Measurements from ENCODE around the gene TEC. TPM values are rescaled to one million over a fixed set of nuclear protein-coding genes. Genes with fewer than 3 reads are reported as not detected.

TEC gene
- polyA plus RNA-seq, 1 of the 3 experiments (the other 2 are of a cell fraction), result 0.85 TPM

DNA sequence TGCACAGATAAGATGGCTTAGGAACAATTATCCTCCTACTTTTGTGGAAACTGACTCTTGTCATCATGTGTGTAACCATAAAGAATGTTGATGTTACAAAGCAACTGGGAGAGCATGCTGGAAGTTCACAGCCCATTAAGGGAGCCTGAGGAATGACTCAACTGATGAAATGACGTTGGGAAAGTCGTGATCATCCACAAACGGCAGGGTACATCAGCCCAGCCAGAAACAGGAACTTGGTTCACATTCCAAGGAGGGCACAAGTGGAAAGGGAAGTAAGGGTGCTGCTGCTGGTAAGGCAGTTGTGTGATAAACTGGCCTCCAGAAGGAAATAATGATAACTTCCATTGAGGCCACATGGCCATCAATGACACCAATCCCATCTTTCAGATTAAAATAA is 6.7 kb downstream of the TEC start (continued):
- TF ChIP-seq EZH2phosphoT487 (IDR thresholded peaks at IDR 0.05; ENCODE audit: borderline replicate concordance, low read depth), result no peak
- no peak for TF ChIP-seq MXI1 (IDR thresholded peaks at IDR 0.05; ENCODE audit: low read depth, low read length)

DNA sequence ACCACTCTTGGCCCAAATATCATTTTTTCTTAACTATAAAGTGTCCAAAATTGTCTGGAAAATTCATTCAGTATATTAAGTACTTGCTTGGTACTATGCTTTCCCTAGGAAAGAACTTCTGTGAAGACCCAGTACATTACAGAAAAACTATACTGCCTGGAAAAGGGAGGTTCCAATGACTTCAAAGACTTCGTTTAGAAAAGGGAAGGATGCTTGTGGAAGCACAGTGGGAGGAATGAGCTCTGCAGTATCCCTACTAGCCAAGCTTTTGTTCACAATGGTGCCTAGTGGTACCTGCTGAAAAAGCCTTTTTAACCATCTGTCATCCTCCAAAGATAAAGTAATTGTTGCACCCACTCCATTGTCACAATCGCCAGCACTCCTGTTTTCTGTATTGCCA is 7.2 kb downstream of the TEC start:
- no peaks in the 10 kb centered on the region for H3F3A ChIP-seq (replicated peaks; ENCODE audit: insufficient read depth)
- H3K27me3 ChIP-seq (ENCODE audit: insufficient read depth), result no peaks in the 10 kb centered on the region
- no peak overlapping the region for H3K4me3 ChIP-seq (ENCODE audit: low read depth in 2 of 2, low read length in 1 of 2)
- H3K9me3 ChIP-seq, result no peaks in the 10 kb centered on the region
- no peak overlapping the region for H2AFZ ChIP-seq (ENCODE audit: low read depth)
- WGBS (ENCODE audit: low lambda C conversion rate), result 54% methylated on average over 2 of the region's 2 CpGs
- no peak overlapping the region for H3K9ac ChIP-seq
- H3K79me2 ChIP-seq (ENCODE audit: insufficient read depth), result no peaks in the 10 kb centered on the region
- no peaks in the 10 kb centered on the region; a peak in 1 of 4 replicates for H3K4me1 ChIP-seq (ENCODE audit: control insufficient read depth in 1 of 2, insufficient read depth in 2 of 2, low read depth in 1 of 2, low read length in 1 of 2)
- DNase-seq, result no peak
- no peaks in the 10 kb centered on the region for H3K36me3 ChIP-seq (replicated peaks in 1 of 2; ENCODE audit: control insufficient read depth in 1 of 2, insufficient read depth in 2 of 2, low read length in 1 of 2)
- TF ChIP-seq MEF2A (IDR thresholded peaks at IDR 0.05; ENCODE audit: borderline replicate concordance, low read depth) (no peak), NRF1 (IDR thresholded peaks at IDR 0.05; ENCODE audit: low read depth, low read length) (no peak), EZH2phosphoT487 (IDR thresholded peaks at IDR 0.05; ENCODE audit: borderline replicate concordance, low read depth) (no peak)
- TF ChIP-seq, protein P1, sequence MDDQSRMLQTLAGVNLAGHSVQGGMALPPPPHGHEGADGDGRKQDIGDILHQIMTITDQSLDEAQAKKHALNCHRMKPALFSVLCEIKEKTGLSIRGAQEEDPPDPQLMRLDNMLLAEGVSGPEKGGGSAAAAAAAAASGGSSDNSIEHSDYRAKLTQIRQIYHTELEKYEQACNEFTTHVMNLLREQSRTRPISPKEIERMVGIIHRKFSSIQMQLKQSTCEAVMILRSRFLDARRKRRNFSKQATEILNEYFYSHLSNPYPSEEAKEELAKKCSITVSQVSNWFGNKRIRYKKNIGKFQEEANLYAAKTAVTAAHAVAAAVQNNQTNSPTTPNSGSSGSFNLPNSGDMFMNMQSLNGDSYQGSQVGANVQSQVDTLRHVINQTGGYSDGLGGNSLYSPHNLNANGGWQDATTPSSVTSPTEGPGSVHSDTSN (IDR thresholded peaks at IDR 0.05), result no peak
- ChIA-PET POLR2A (no interaction called here), CTCF (no interaction called here)
- H4K20me1 ChIP-seq (ENCODE audit: insufficient read depth), result no peaks in the 10 kb centered on the region
- H3K27ac ChIP-seq (ENCODE audit: low read depth in 2 of 2, low read length in 1 of 2), result no peak overlapping the region
- H3K4me2 ChIP-seq, result no peak overlapping the region
- no peaks in the 10 kb centered on the region for H3K9me2 ChIP-seq

DNA sequence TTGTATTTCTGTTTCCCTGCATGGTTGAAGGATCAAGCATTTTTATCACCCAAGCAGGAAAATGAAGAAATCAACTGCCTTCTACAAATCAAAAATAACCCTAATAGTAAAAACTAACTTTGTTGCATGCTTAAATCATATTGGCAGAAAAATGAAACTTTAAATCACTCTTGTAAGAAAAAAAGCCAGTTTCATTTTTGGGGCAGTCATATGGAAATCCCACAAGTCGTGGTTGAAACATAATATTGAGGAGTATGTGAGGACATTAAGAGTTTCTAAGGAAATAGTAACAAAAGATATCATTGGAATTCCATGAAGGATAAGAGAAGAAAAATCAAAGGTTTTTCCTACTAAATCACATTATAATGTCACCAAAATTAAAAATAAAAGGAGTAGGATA is 8.4 kb downstream of the TEC start:
- H3K9ac ChIP-seq, result no peak overlapping the region
- no peaks in the 10 kb centered on the region for H4K20me1 ChIP-seq (ENCODE audit: insufficient read depth)
- H3K79me2 ChIP-seq (ENCODE audit: insufficient read depth), result no peaks in the 10 kb centered on the region
- H3K27ac ChIP-seq (ENCODE audit: low read depth in 2 of 2, low read length in 1 of 2), result no peak overlapping the region
- no peaks in the 10 kb centered on the region; a peak in 1 of 4 replicates for H3K4me1 ChIP-seq (ENCODE audit: control insufficient read depth in 1 of 2, insufficient read depth in 2 of 2, low read depth in 1 of 2, low read length in 1 of 2)
- H3K9me3 ChIP-seq, result no peaks in the 10 kb centered on the region
- ChIA-PET POLR2A (no interaction called here), CTCF (no interaction called here)
- H3K9me2 ChIP-seq, result no peaks in the 10 kb centered on the region
- H3K4me2 ChIP-seq, result no peak overlapping the region
- H3K4me3 ChIP-seq (ENCODE audit: low read depth in 2 of 2, low read length in 1 of 2), result no peak overlapping the region
- no peaks in the 10 kb centered on the region for H3F3A ChIP-seq (replicated peaks; ENCODE audit: insufficient read depth)
- TF ChIP-seq, protein P2, sequence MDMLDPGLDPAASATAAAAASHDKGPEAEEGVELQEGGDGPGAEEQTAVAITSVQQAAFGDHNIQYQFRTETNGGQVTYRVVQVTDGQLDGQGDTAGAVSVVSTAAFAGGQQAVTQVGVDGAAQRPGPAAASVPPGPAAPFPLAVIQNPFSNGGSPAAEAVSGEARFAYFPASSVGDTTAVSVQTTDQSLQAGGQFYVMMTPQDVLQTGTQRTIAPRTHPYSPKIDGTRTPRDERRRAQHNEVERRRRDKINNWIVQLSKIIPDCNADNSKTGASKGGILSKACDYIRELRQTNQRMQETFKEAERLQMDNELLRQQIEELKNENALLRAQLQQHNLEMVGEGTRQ (IDR thresholded peaks at IDR 0.05; ENCODE audit: borderline replicate concordance, low read depth, low read length), result no peak
- TF ChIP-seq RAD21 (IDR thresholded peaks at IDR 0.05; ENCODE audit: low read length), result no peak
- TF ChIP-seq TCF12 (IDR thresholded peaks at IDR 0.05), result no peak
- no peak overlapping the region for H2AFZ ChIP-seq (ENCODE audit: low read depth)
- H3K36me3 ChIP-seq (replicated peaks in 1 of 2; ENCODE audit: control insufficient read depth in 1 of 2, insufficient read depth in 2 of 2, low read length in 1 of 2), result no peaks in the 10 kb centered on the region
- H3K27me3 ChIP-seq (ENCODE audit: insufficient read depth), result no peaks in the 10 kb centered on the region
- DNase-seq, result no peak
- WGBS (ENCODE audit: low lambda C conversion rate), result 85% methylated on average over 1 of the region's 1 CpG

DNA sequence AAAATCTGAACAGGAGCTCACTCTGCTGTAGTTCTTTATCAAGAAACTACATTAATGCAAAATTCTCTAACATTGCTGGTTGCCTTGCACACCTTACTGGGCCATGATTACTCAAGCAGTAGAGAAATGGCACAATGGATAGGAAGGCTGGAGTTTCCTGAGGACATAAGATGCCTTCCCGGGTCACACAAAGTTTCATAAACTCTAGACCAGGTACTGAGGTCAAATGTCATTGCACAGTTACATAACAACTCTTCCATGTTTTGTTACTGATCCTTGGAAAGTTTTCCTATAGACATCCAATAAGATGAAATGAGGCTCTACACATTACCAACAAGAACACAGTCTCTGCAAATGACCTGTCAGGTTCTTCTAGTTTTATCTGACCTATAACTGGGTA is 9.9 kb downstream of the TEC start:
- WGBS (ENCODE audit: low lambda C conversion rate), result 64% methylated on average over 1 of the region's 1 CpG
- CTCF ChIA-PET, result interaction anchor here (1.3 kb wide), 1 partner anchor 16 kb away, joined by 4 read pairs; no protein-coding TSS in a partner anchor
- TF ChIP-seq RXRA (IDR thresholded peaks at IDR 0.05; ENCODE audit: borderline replicate concordance, low read depth), result no peak
- TF ChIP-seq TAF1 (IDR thresholded peaks at IDR 0.05; ENCODE audit: borderline replicate concordance, low read depth, low read length), result no peak
- no peak for TF ChIP-seq ELF1 (IDR thresholded peaks at IDR 0.05)
- TF ChIP-seq, protein P1 (IDR thresholded peaks at IDR 0.05), result no peak
- no peak for TF ChIP-seq JUND (IDR thresholded peaks at IDR 0.05)
- TF ChIP-seq, protein P2 (IDR thresholded peaks at IDR 0.05; ENCODE audit: borderline replicate concordance, low read depth, low read length), result no peak
- TF ChIP-seq MXI1 (IDR thresholded peaks at IDR 0.05; ENCODE audit: low read depth, low read length), result no peak
- no peak for TF ChIP-seq GATA2 (CRISPR knock-in tag; IDR thresholded peaks at IDR 0.05)
- TF ChIP-seq, protein P3, sequence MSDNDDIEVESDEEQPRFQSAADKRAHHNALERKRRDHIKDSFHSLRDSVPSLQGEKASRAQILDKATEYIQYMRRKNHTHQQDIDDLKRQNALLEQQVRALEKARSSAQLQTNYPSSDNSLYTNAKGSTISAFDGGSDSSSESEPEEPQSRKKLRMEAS (IDR thresholded peaks at IDR 0.05; ENCODE audit: low read depth), result no peak
- TF ChIP-seq EZH2phosphoT487 (IDR thresholded peaks at IDR 0.05; ENCODE audit: borderline replicate concordance, low read depth), result no peak
- TF ChIP-seq GABPA (IDR thresholded peaks at IDR 0.05; ENCODE audit: low read depth), result no peak
- TF ChIP-seq FOXM1 (IDR thresholded peaks at IDR 0.05; ENCODE audit: low read depth), result no peak

More for the DNA sequence above, 9.9 kb downstream of the TEC start:
- H3K27me3 ChIP-seq (ENCODE audit: insufficient read depth), result no peaks in the 10 kb centered on the region
- no peak overlapping the region for H3K4me2 ChIP-seq
- no peak overlapping the region for H2AFZ ChIP-seq (ENCODE audit: low read depth)
- H3K36me3 ChIP-seq (replicated peaks in 1 of 2; ENCODE audit: control insufficient read depth in 1 of 2, insufficient read depth in 2 of 2, low read length in 1 of 2), result no peaks in the 10 kb centered on the region
- no peak overlapping the region for H3K27ac ChIP-seq (ENCODE audit: low read depth in 2 of 2, low read length in 1 of 2)
- H3K4me3 ChIP-seq (ENCODE audit: low read depth in 2 of 2, low read length in 1 of 2), result no peak overlapping the region
- H3K9ac ChIP-seq, result no peak overlapping the region
- H4K20me1 ChIP-seq (ENCODE audit: insufficient read depth), result no peaks in the 10 kb centered on the region
- H3K9me2 ChIP-seq, result no peaks in the 10 kb centered on the region
- no peaks in the 10 kb centered on the region for H3K79me2 ChIP-seq (ENCODE audit: insufficient read depth)
- no peaks in the 10 kb centered on the region; a peak in 1 of 4 replicates for H3K4me1 ChIP-seq (ENCODE audit: control insufficient read depth in 1 of 2, insufficient read depth in 2 of 2, low read depth in 1 of 2, low read length in 1 of 2)
- no peak for DNase-seq
- no peaks in the 10 kb centered on the region for H3F3A ChIP-seq (replicated peaks; ENCODE audit: insufficient read depth)
- no peaks in the 10 kb centered on the region for H3K9me3 ChIP-seq
- POLR2A ChIA-PET, result no interaction called here

All from SK-N-SH (cell line).